Measurements from ENCODE around the gene SLC22A3. TPM values are rescaled to one million over a fixed set of nuclear protein-coding genes. Genes with fewer than 3 reads are reported as not detected.
A peak's percentile ranks its signal among the peaks of the same experiment; 100 is the strongest.

SLC22A3 gene
- total RNA-seq, 3 donors from 2014 or later (not counting 1 experiment from before 2014, with no cell fraction given): not detected

- no peak for DNase-seq
- Histone ChIP-seq H3K27ac (ENCODE audit: low read length) (no peak overlapping the region), H3K27me3 (ENCODE audit: control insufficient read depth, insufficient read depth, low read length) (no peaks in the 10 kb centered on the region), H3K36me3 (ENCODE audit: control insufficient read depth, insufficient read depth, low read length) (no peaks in the 10 kb centered on the region), H3K9me3 (ENCODE audit: control insufficient read depth, insufficient read depth, low read length) (no peaks in the 10 kb centered on the region), H3K4me3 (ENCODE audit: low read length) (no peak overlapping the region), H3K4me1 (ENCODE audit: control insufficient read depth, insufficient read depth, low read length) (peaks cover 61% of the 10 kb centered on the region)
- H3K4me1 Mint-ChIP-seq: peaks cover 5% of the 10 kb centered on the region in 2 donors
- intact Hi-C loops (cut with micrococcal nuclease): loop anchor here (5.0 kb wide), 2 partner anchors 371 to 596 kb away; no protein-coding TSS in a partner anchor
- H3K9me3 Mint-ChIP-seq: no peaks in the 10 kb centered on the region
- H3K4me3 Mint-ChIP-seq: peak overlapping the region; percentile 31
- ATAC-seq: no peak
- peaks cover 5% of the 10 kb centered on the region for H3K36me3 Mint-ChIP-seq
- no peak overlapping the region for H3K27ac Mint-ChIP-seq
- no peaks in the 10 kb centered on the region for H3K27me3 Mint-ChIP-seq (ENCODE audit: low read depth in 2 of 2)
- no peak for TF ChIP-seq CTCF (IDR thresholded peaks at IDR 0.05)
- 56% methylated on average over 4 of the region's 4 CpGs for whole genome bisulfite sequencing (ENCODE audit: insufficient coverage)
Observed at GRCh38 chr6:160457823-160458222, 109.6 kb downstream of the SLC22A3 start.

- Histone ChIP-seq H3K4me1 (ENCODE audit: control insufficient read depth, insufficient read depth, low read length) (peaks cover 73% of the 10 kb centered on the region), H3K27me3 (ENCODE audit: control insufficient read depth, insufficient read depth, low read length) (no peaks in the 10 kb centered on the region), H3K9me3 (ENCODE audit: control insufficient read depth, insufficient read depth, low read length) (no peaks in the 10 kb centered on the region), H3K27ac (ENCODE audit: low read length) (peak overlapping the region; percentile 72), H3K4me3 (ENCODE audit: low read length) (no peak overlapping the region), H3K36me3 (ENCODE audit: control insufficient read depth, insufficient read depth, low read length) (peaks cover 3% of the 10 kb centered on the region)
- H3K36me3 Mint-ChIP-seq: no peaks in the 10 kb centered on the region
- DNase-seq (peak in 1 of 2 donors; percentile 21), ATAC-seq (no peak)
- intact Hi-C loops (cut with micrococcal nuclease): loop anchor here (2.0 to 5.0 kb wide), 3 partner anchors 56 to 1419 kb away; partner anchors contain the start of genes TAGAP and WTAP
- H3K4me1 Mint-ChIP-seq: peaks cover 30 to 34% of the 10 kb centered on the region in 2 donors
- peak overlapping the region; percentile 83 for H3K4me3 Mint-ChIP-seq
- no peak for TF ChIP-seq CTCF (IDR thresholded peaks at IDR 0.05)
- H3K9me3 Mint-ChIP-seq: no peaks in the 10 kb centered on the region
- H3K27ac Mint-ChIP-seq: peak overlapping the region in 1 of 2 donors; percentile 90
- 57% methylated on average over 3 of the region's 3 CpGs for WGBS (ENCODE audit: insufficient coverage)
- no peaks in the 10 kb centered on the region for H3K27me3 Mint-ChIP-seq (ENCODE audit: low read depth in 2 of 2)
Observed at GRCh38 chr6:160461641-160462040, 113.5 kb downstream of the SLC22A3 start.

GRCh38 chr6:160462116-160462515 is 113.9 kb downstream of the SLC22A3 start:
- DNase-seq: no peak
- H3K9me3 ChIP-seq (ENCODE audit: control insufficient read depth, insufficient read depth, low read length): no peaks in the 10 kb centered on the region
- H3K36me3 Mint-ChIP-seq: no peaks in the 10 kb centered on the region
- H3K4me1 ChIP-seq (ENCODE audit: control insufficient read depth, insufficient read depth, low read length): peaks cover 70% of the 10 kb centered on the region
- intact Hi-C loops (cut with micrococcal nuclease): loop anchor here (2.0 to 5.0 kb wide), 3 partner anchors 55 to 1420 kb away; partner anchors contain the start of genes TAGAP and WTAP
- no peak overlapping the region for H3K4me3 ChIP-seq (ENCODE audit: low read length)
- H3K27me3 ChIP-seq (ENCODE audit: control insufficient read depth, insufficient read depth, low read length): no peaks in the 10 kb centered on the region
- peak overlapping the region; percentile 72 for H3K27ac ChIP-seq (ENCODE audit: low read length)
- peak overlapping the region in 1 of 2 donors; percentile 90 for H3K27ac Mint-ChIP-seq
- peaks cover 3% of the 10 kb centered on the region for H3K36me3 ChIP-seq (ENCODE audit: control insufficient read depth, insufficient read depth, low read length)
- ATAC-seq: peak; percentile 21 to 24 (median 24)
- H3K27me3 Mint-ChIP-seq (ENCODE audit: low read depth in 2 of 2): no peaks in the 10 kb centered on the region
- peaks cover 30 to 34% of the 10 kb centered on the region in 2 donors for H3K4me1 Mint-ChIP-seq
- peak overlapping the region; percentile 83 for H3K4me3 Mint-ChIP-seq
- no peaks in the 10 kb centered on the region for H3K9me3 Mint-ChIP-seq
- no peak for TF ChIP-seq CTCF (IDR thresholded peaks at IDR 0.05)
